OCI-LY3 (cell line): ENCODE measurements around the gene N4BP2.
A peak's percentile ranks its signal among the peaks of the same experiment; 100 is the strongest.

Source experiments
- H2AFZ ChIP-seq: fragments of 200-600, 300-600 bp; shearing (Covaris generic); 2 replicates; pipeline ENCODE4 v1.6.0; 2014; ENCODE audit warnings: antibody characterized with exemption, low read depth, low read length
- H3K27ac ChIP-seq: fragments of 200-600, 300-600 bp; sonication (generic); 2 replicates; pipeline ENCODE4 v1.5.1; 2014; ENCODE audit warnings: mild to moderate bottlenecking, low read length, moderate library complexity, mixed read lengths
- H3K27me3 ChIP-seq: fragments of 200-600, 300-600 bp; sonication (generic); 2 replicates; pipeline ENCODE4 v1.6.1; 2014; ENCODE audit warnings: low read depth, low read length, mixed read lengths
- H3K36me3 ChIP-seq: fragments of 200-600, 300-600 bp; sonication (generic); replicated peaks from 2 replicates; pipeline ENCODE3; 2014; ENCODE audit warnings: low read depth, low read length, mixed read lengths
- H3K4me1 ChIP-seq: fragments of 300-600, 200-600 bp; sonication (generic); 2 replicates; pipeline ENCODE4 v1.6.1; 2014; ENCODE audit warnings: low read length, mixed read lengths
- H3K4me2 ChIP-seq: fragments of 200-600, 300-600 bp; sonication (generic); 2 replicates; pipeline ENCODE4 v1.6.1; 2014; ENCODE audit warnings: low read length, mixed read lengths
- H3K4me3 ChIP-seq: fragments of 300-600, 200-600 bp; sonication (generic); 2 replicates; pipeline ENCODE4 v1.5.1; 2014; ENCODE audit warnings: antibody characterized with exemption, mild to moderate bottlenecking, low read length, moderate library complexity
- H3K79me2 ChIP-seq: fragments of 300-600, 200-600 bp; shearing (Covaris generic); 2 replicates; pipeline ENCODE4 v1.6.1; 2014; ENCODE audit warnings: mild to moderate bottlenecking, low read length, mixed read lengths
- H3K9ac ChIP-seq: fragments of 300-600, 200-600 bp; shearing (Covaris generic); 2 replicates; pipeline ENCODE4 v1.6.0; 2014; ENCODE audit warnings: mild to moderate bottlenecking, low read length, moderate library complexity
- H3K9me3 ChIP-seq: fragments of 200-600, 300-600 bp; shearing (Covaris generic); 2 replicates; pipeline ENCODE4 v1.6.1; 2014; ENCODE audit warnings: low read length, mixed read lengths; ENCODE audit not compliant: insufficient read depth
- H4K20me1 ChIP-seq: fragments of 200-600, 300-600 bp; sonication (generic); 2 replicates; pipeline ENCODE4 v1.6.1; 2016; ENCODE audit warnings: low read length, mixed read lengths; ENCODE audit not compliant: insufficient read depth
- CTCF ChIP-seq: fragments of 200-600, 300-600 bp; sonication (generic); IDR thresholded peaks from 2 replicates; pipeline ENCODE4 v1.5.1; 2014; ENCODE audit warnings: antibody characterized with exemption, low read length, low read depth
- EZH2phosphoT487 ChIP-seq: fragments of 200-600 bp; shearing (Covaris generic); IDR thresholded peaks from 2 replicates; pipeline ENCODE4 v1.6.1; 2018; ENCODE audit warnings: antibody characterized with exemption, mixed run types, low read depth

Gene N4BP2

GRCh38 chr4:40150932-40151331 lies 94.3 kb downstream of the N4BP2 start:
- Histone ChIP-seq H3K79me2 (no peaks in the 10 kb centered on the region), H3K27me3 (no peaks in the 10 kb centered on the region), H2AFZ (no peak overlapping the region), H3K36me3 (peaks cover 13% of the 10 kb centered on the region), H3K4me3 (no peak overlapping the region), H4K20me1 (no peaks in the 10 kb centered on the region), H3K27ac (no peak overlapping the region), H3K4me2 (no peak overlapping the region), H3K4me1 (no peaks in the 10 kb centered on the region), H3K9ac (no peak overlapping the region), H3K9me3 (peaks cover 11% of the 10 kb centered on the region; the same call in 1 of the 2 replicates)
- TF ChIP-seq CTCF (no peak), EZH2phosphoT487 (no peak)

- Histone ChIP-seq H3K27ac (no peak overlapping the region), H3K79me2 (no peaks in the 10 kb centered on the region), H4K20me1 (no peaks in the 10 kb centered on the region), H3K9me3 (peaks cover 11% of the 10 kb centered on the region; the same call in 1 of the 2 replicates), H3K9ac (no peak overlapping the region), H3K27me3 (no peaks in the 10 kb centered on the region), H3K4me2 (no peak overlapping the region), H3K36me3 (peaks cover 13% of the 10 kb centered on the region), H3K4me3 (no peak overlapping the region), H2AFZ (no peak overlapping the region), H3K4me1 (no peaks in the 10 kb centered on the region)
- TF ChIP-seq CTCF (no peak), EZH2phosphoT487 (no peak)
Measured at GRCh38 chr4:40152637-40153036, 96.0 kb downstream of the N4BP2 start.

GRCh38 chr4:40157436-40157835 lies 100.8 kb downstream of the N4BP2 start:
- Histone ChIP-seq H2AFZ (no peak overlapping the region), H3K27ac (no peak overlapping the region), H3K9ac (no peak overlapping the region)

DNA sequence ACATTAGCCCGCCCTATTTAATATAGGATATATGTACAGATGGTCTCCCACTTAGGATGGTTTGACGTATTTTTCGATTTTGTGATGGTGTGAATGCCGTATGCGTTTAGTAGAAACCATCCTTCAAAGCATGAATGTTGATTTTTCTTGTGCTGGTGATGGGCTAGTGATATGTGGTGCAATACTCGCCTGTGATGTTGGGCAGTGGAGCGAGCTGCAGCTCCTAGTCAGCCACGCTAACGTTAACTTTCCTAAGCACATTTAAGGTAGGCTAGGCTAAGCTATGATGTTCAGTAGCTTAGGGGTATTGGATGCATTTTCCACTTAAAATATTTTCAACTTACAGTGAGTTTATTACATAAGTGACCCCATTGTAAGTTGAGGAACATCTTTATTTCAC lies 103.6 kb downstream of the N4BP2 start:
- Histone ChIP-seq H3K9me3 (no peaks in the 10 kb centered on the region), H3K27ac (no peak overlapping the region), H3K4me2 (peak overlapping the region; percentile 18), H3K36me3 (peaks cover 4% of the 10 kb centered on the region), H3K27me3 (no peaks in the 10 kb centered on the region), H3K4me1 (peaks cover 17% of the 10 kb centered on the region), H2AFZ (no peak overlapping the region), H4K20me1 (no peaks in the 10 kb centered on the region), H3K9ac (no peak overlapping the region), H3K4me3 (no peak overlapping the region), H3K79me2 (no peaks in the 10 kb centered on the region)
- TF ChIP-seq CTCF (no peak), EZH2phosphoT487 (no peak)

More at GRCh38 chr4:40157436-40157835, 100.8 kb downstream of the N4BP2 start:
- H3K36me3 ChIP-seq = peaks cover 4% of the 10 kb centered on the region
- no peak overlapping the region for H3K4me3 ChIP-seq
- TF ChIP-seq CTCF (no peak), EZH2phosphoT487 (no peak)
- H3K79me2 ChIP-seq = no peaks in the 10 kb centered on the region
- H3K9me3 ChIP-seq = no peaks in the 10 kb centered on the region
- no peaks in the 10 kb centered on the region for H4K20me1 ChIP-seq
- no peaks in the 10 kb centered on the region for H3K27me3 ChIP-seq
- H3K4me2 ChIP-seq = no peak overlapping the region
- peaks cover 17% of the 10 kb centered on the region for H3K4me1 ChIP-seq
